OCI-M1 (cell line): ENCODE measurements around the gene LIN54.
"Not testable (repeated sequence)": the region's sequence is repeated elsewhere in the genome, so short reads cannot be mapped to it uniquely, and the experiment has no call there.

Experiments used
- DNase-seq: peaks from one replicate; lab custom pipeline; 2025; lab: John Stamatoyannopoulos, UW

LIN54 gene

DNA sequence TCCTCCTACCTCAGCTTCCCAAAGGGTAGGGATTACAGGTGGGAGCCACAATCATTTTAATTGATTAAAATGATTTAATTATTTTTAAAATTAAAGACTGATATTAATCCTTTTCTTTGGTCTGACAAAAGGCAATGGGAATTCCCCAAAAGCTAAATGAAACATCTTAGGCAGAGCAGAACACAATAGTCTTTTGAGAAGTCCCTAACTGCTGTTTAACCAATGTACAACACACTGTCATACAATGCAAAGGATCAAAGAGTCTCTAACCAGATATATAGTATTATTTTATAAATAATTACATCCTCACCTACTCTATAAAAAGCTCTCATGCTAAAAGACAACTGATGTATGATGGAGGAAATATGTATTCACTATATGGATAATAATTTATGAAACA, 63.1 kb downstream of the LIN54 start:
- DNase-seq = no peak

DNA sequence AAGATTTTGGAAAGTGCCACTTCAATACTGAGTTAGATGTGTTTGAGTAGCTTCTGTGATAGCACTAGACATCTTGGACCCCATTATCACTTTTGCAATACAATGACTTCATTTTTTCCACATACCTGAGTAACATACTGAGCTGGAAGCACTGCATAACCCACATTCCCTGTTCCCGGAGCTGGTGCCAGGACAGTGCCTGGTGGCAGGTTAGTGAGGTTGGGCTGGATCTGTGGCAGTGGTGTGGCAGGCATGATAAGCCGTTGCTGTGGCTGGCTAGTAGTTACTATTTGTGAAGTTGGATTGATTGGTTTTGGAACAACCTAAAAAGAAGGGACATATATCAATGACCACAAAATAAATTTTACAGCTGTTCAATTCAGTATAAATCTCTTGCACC, 71.2 kb downstream of the LIN54 start:
- no peak for DNase-seq

- no peak for DNase-seq
These were observed 76.2 kb downstream of the LIN54 start for GRCh38 chr4:82934441-82934840.

GRCh38 chr4:82930848-82931755, 79.5 kb downstream of the LIN54 start:
- no peak for DNase-seq

DNA sequence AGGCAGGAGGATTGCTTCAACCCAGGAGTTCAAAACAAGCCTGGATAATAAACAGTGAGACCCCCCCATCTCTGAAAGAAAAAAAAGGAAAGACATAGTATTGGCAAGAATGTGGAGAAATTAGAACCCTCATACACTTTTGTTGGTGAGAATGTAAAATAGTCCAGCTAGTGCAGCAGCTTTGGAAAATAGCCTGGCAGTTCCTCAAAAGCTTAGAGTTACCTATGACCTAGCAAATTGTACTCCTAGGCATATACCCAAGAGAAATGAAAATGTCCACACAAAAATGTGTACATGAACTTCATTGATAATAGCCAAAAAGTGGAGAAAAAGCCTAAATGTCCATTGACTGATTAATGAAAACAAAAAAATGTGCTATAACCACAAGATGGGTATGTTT, 88.8 kb downstream of the LIN54 start:
- DNase-seq = peak; percentile 5

DNA sequence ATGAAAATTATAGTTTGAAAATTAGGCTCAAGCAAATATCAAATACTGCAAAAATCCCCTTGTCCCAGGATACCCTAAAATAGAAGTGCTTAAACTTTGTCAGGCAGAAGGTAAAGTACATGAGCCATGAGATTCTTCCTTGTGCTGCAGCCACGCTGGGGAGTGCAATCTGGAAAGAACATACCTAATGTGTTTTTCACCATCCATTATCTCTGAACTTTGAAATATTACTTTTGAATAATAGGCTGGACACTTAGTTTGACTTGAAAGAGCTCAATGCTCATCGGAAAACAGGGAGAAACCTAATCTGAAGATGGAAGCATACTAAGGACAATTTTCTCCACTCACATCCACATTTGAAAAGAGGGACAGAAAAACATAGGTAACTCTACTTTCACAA, 91.2 kb downstream of the LIN54 start:
- no peak for DNase-seq

DNA sequence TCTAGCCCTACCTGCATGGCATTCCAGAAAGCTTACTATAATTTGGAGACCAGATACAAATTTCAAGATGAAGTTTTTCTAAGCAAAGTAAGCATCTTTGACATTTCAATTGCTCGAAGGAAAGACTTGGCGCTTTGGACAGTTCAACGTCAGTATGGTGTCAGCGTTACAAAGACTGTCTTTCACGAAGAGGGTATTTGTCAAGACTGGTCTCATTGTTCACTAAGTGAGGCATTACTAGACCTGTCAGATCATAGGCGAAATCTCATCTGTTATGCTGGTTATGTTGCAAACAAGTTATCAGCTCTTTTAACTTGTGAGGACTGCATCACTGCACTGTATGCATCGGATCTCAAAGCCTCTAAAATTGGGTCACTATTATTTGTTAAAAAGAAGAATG, 92.5 kb downstream of the LIN54 start:
- no peak for DNase-seq

- DNase-seq = not testable (repeated sequence)
These were observed 96.7 kb downstream of the LIN54 start for GRCh38 chr4:82913968-82914367.

GRCh38 chr4:82913305-82913704, 97.3 kb downstream of the LIN54 start:
- DNase-seq = no peak

GRCh38 chr4:82909326-82909725, 101.3 kb downstream of the LIN54 start:
- DNase-seq = no peak

- no peak for DNase-seq
These were observed 104.2 kb downstream of the LIN54 start for GRCh38 chr4:82906469-82906868.

- DNase-seq = peak; percentile 87
These were observed 105.4 kb downstream of the LIN54 start for GRCh38 chr4:82905205-82905604.

- DNase-seq = peak; percentile 56
These were observed 106.9 kb downstream of the LIN54 start for GRCh38 chr4:82903737-82904136.

- no peak for DNase-seq
These were observed 109.4 kb downstream of the LIN54 start for GRCh38 chr4:82901183-82901718.

- peak; percentile 99 for DNase-seq
These were observed 110.0 kb downstream of the LIN54 start, which contains the start of gene THAP9 for GRCh38 chr4:82900411-82901182. TSS of gene THAP9 (plus strand) at chr4:82900735. CDS start at chr4:82900803, 68 bp downstream.

GRCh38 chr4:82900066-82900410, 110.6 kb downstream of the LIN54 start:
- peak; percentile 84 for DNase-seq

DNA sequence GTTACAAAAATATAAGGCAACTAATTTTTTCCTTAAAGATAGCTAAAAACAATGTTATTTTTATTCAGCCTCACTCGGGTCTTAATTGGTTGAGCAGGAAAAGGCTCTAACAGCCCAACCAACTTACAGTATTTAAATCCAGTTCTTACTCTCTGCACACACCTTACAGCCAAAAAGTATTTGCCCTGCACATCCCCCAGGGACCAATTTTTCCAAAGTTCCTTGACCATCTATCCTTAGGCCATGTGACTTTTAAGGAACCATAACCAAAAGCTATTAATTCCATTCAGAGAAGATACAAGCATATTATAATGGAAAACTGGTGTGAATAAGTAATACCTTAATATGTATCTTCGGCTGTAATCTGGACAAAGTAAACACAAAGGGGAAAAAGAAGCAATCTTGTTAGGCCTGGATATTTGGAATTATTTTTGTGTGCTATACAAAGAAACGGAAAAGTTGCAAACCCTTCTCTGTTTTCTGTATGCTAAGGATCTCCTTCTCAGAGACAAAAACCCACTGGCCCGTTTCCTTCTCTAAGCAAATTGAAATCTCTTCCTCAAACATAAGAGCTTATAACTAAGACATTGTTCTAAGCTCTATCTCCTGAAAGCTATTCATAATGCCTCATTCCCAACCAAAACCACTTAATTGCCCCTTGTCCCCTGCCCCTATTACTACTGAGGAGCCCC, 111.1 kb downstream of the LIN54 start:
- DNase-seq = peak; percentile 78

GRCh38 chr4:82898322-82899243, 112.0 kb downstream of the LIN54 start:
- DNase-seq = peak; percentile 63

DNA sequence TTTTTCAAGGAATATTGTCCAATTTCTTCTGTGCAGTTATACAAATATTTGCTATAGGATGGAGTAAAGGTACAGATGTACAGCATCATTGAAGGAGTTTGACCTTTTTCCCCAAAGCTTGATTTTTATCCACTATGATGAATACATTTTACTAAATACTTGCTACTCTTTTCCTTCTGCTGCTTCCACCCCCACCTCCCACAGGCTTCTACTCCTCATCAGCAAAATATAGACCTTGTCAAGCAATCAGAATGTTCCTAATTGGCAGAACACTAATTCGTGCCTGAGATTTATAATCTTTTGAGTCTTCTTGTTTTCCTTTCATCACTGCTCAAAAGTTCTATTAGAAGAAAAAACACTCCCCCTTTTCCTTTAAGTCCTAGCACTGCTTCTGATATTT, 113.9 kb downstream of the LIN54 start:
- no peak for DNase-seq

DNA sequence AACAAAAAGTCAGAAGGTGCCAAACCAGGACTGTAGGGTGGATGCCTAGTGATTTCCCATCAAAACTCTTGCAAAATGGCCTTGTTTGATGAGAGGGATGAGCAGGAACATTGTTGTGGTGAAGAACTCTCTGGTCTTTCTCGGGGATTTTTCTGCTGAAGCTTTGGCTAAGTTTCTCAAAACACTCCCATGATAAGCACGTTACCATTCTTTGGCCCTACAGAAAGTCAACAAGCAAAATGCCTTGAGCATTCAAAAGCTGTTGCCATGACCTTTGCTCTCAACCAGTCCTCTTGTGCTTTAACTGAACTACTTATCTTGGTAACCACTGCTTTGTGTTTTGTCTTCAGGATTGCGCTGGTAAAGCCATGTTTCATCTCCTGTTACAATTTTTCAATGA, 116.7 kb downstream of the LIN54 start:
- DNase-seq = no peak

DNA sequence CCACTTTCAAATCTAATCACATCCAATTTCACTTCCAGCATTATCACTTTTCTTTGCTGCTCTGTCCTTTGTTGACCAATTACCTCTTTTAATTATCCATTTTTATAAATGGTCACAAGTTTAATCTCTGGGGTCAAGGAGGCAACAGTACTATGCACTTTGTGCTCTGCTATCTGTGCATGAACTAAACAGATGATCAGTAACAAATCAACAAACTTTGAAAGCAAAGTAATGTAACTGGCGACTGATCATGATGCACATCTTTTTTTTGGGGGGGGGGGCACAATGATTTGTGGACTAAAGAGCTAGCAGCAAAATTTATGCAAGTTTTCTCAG, 118.2 kb downstream of the LIN54 start:
- no peak for DNase-seq
